HepG2 (cell line): ENCODE data around the gene EIF4A3. TPM values are rescaled to one million over a fixed set of nuclear protein-coding genes. Genes with fewer than 3 reads are reported as not detected.

ENCODE experiments used
- ARNTL ChIP-seq: sonication (generic); formaldehyde crosslinking; IDR thresholded peaks from 2 replicates; pipeline ENCODE4 v1.4.0; 2020; ENCODE audit warnings: mild to moderate bottlenecking, missing genetic modification reagents
- JARID2 ChIP-seq: sonication (generic); formaldehyde crosslinking; IDR thresholded peaks from 2 replicates; pipeline ENCODE4 v1.8.1; 2023; ENCODE audit warnings: missing genetic modification reagents, inconsistent platforms; ENCODE audit not compliant: insufficient replicate concordance
- KDM5B ChIP-seq: sonication (generic); formaldehyde crosslinking; IDR thresholded peaks from 2 replicates; pipeline ENCODE4 v1.4.0; 2020; ENCODE audit warnings: missing genetic modification reagents, mild to moderate bottlenecking, borderline replicate concordance
- NFIB ChIP-seq: sonication (generic); formaldehyde crosslinking; IDR thresholded peaks from 2 replicates; pipeline ENCODE4 v1.9.0; 2021; ENCODE audit warnings: missing genetic modification reagents, mild to moderate bottlenecking, borderline replicate concordance
- NR1H2 ChIP-seq: sonication (generic); formaldehyde crosslinking; IDR thresholded peaks from 2 replicates; pipeline ENCODE4 v1.8.1; 2022; ENCODE audit warnings: low read depth, missing genetic modification reagents, borderline replicate concordance
- NR2C2 ChIP-seq: sonication (generic); formaldehyde crosslinking; IDR thresholded peaks from 2 replicates; pipeline ENCODE4 v1.4.0; 2020; ENCODE audit warnings: missing genetic modification reagents, mild to moderate bottlenecking, moderate library complexity, borderline replicate concordance
- SALL1 ChIP-seq: sonication (generic); formaldehyde crosslinking; IDR thresholded peaks from 2 replicates; pipeline ENCODE4 v1.8.0; 2022; ENCODE audit warnings: mild to moderate bottlenecking, missing genetic modification reagents
- SMYD3 ChIP-seq: sonication (generic); formaldehyde crosslinking; IDR thresholded peaks from 2 replicates; pipeline ENCODE4 v1.8.1; 2023; ENCODE audit warnings: mild to moderate bottlenecking, missing genetic modification reagents
- SRSF1 ChIP-seq: fragments of 200-400 bp; formaldehyde crosslinking; optimal IDR thresholded peaks from 2 replicates; pipeline ENCODE3; 2017; ENCODE audit warnings: mild to moderate bottlenecking, low read depth, low read length, moderate library complexity
- TEAD2 ChIP-seq: sonication (generic); formaldehyde crosslinking; IDR thresholded peaks from 2 replicates; pipeline ENCODE4 v1.9.0; 2021; ENCODE audit warnings: missing genetic modification reagents
- ZNF558 ChIP-seq: sonication (generic); formaldehyde crosslinking; IDR thresholded peaks from 2 replicates; pipeline ENCODE4 v1.9.0; 2022; ENCODE audit warnings: mild to moderate bottlenecking, missing genetic modification reagents, borderline replicate concordance
- ZNF670 ChIP-seq: sonication (generic); formaldehyde crosslinking; IDR thresholded peaks from 2 replicates; pipeline ENCODE4 v1.8.0; 2022; ENCODE audit warnings: mild to moderate bottlenecking, missing genetic modification reagents, borderline replicate concordance
- polyA plus RNA-seq, 8 experiments: library from polyadenylated mRNA; depleted of rRNA in 3 of 8; stranded (reverse) in 7 of 8; unstranded in 1 of 8; fragments of >200 nt; fragmentation: Illumina TruSeq in 4 of 8; extraction: Trizol in 4 of 8; gene quantifications; 2 replicates each; pipeline versions ENCODE4 v1.2.1 to v1.2.3, GENCODE V29; 2011 to 2016; ENCODE audit warnings: low read depth in 4 of 8, missing spikeins in 1 of 8, mixed read lengths in 1 of 8; ENCODE audit not compliant: insufficient read depth in 1 of 8
- total RNA-seq, 5 experiments: library from RNA; depleted of rRNA; stranded (reverse); fragments of >200 nt; fragmentation: Illumina TruSeq; extraction: Trizol; gene quantifications; 2 replicates each; pipeline ENCODE4 v1.2.3, GENCODE V29; 2016; ENCODE audit warnings: low read depth in 1 of 5
- TF ChIP-seq, protein P1 (sequence below): sonication (generic); formaldehyde crosslinking; IDR thresholded peaks from 2 replicates; pipeline ENCODE4 v1.4.0; 2020; ENCODE audit warnings: missing genetic modification reagents
- TF ChIP-seq, protein P2 (sequence below): sonication (generic); formaldehyde crosslinking; IDR thresholded peaks from 2 replicates; pipeline ENCODE4 v1.8.0; 2022; ENCODE audit warnings: mild to moderate bottlenecking, missing genetic modification reagents, borderline replicate concordance
- TF ChIP-seq, protein P3 (sequence below): IDR thresholded peaks from 2 replicates; pipeline ENCODE4 v1.4.0; 2020; ENCODE audit warnings: mild to moderate bottlenecking, missing genetic modification reagents
- TF ChIP-seq, protein P4 (sequence below): sonication (generic); formaldehyde crosslinking; IDR thresholded peaks from 2 replicates; pipeline ENCODE4 v1.5.0; 2020; ENCODE audit warnings: missing genetic modification reagents, mild to moderate bottlenecking, borderline replicate concordance
- TF ChIP-seq, protein P5 (sequence below): sonication (generic); formaldehyde crosslinking; IDR thresholded peaks from 2 replicates; pipeline ENCODE4 v1.8.0; 2022; ENCODE audit warnings: missing genetic modification reagents, mild to moderate bottlenecking, borderline replicate concordance

EIF4A3 gene
- total and polyA plus RNA-seq, 2 of the 13 experiments (the other 11 are each of a cell fraction or from before 2014, with no cell fraction given), result 145 to 187 TPM

DNA sequence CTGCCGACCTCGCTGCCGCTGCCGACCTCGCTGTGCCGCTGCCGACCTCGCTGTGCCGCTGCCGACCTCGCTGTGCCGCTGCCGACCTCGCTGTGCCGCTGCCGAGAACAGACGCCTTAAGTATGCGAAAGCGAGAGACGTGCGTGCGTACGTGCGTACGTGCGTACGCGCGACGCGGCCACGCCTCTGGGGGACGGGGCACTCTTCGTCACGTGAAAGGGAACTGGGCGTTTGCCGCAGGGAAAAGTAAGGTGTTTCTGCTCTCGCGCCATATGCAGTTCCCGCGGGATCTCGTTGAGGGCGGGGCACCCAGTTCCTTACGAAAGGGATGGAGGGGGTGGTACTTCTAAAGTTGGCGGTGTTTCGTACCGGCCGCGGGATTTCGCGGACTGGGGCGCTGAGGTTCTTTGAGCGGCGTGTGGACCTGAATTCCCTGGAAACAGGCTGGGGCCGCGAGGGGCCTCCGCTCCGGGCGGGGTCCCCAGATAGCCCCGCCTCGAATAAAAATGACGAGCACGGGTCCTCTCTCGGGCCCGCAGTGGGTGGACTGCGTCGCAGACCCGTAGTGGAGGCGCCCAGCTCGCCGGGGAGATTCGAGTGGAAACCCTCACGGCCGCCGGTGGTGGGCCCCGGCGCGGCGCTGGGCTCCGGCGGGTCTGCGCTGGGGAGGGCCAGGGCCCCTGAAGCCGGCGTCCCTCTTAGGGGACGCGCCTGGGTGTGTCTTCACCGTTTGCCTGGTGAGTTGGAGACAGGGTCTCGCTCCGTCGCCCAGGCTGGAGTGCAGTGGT is at the start of gene EIF4A3 (continued):
- TF ChIP-seq KDM5B (CRISPR knock-in tag) (peak; percentile 97), NFIB (CRISPR knock-in tag) (no peak), ARNTL (peak; percentile 96), ZNF670 (CRISPR knock-in tag) (no peak; the same call in 1 of the 2 replicates), SRSF1 (peak; percentile 82), SALL1 (CRISPR knock-in tag) (peak; percentile 99), TEAD2 (CRISPR knock-in tag) (peak; percentile 66; the same call in 1 of the 2 replicates), NR2C2 (CRISPR knock-in tag) (peak; percentile 82), ZNF558 (CRISPR knock-in tag) (peak; percentile 90; the same call in 1 of the 2 replicates), JARID2 (peak; percentile 68), NR1H2 (no peak), SMYD3 (CRISPR knock-in tag) (peak; percentile 67; the same call in 1 of the 2 replicates)
- TF ChIP-seq, protein P1, sequence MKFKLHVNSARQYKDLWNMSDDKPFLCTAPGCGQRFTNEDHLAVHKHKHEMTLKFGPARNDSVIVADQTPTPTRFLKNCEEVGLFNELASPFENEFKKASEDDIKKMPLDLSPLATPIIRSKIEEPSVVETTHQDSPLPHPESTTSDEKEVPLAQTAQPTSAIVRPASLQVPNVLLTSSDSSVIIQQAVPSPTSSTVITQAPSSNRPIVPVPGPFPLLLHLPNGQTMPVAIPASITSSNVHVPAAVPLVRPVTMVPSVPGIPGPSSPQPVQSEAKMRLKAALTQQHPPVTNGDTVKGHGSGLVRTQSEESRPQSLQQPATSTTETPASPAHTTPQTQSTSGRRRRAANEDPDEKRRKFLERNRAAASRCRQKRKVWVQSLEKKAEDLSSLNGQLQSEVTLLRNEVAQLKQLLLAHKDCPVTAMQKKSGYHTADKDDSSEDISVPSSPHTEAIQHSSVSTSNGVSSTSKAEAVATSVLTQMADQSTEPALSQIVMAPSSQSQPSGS (CRISPR knock-in tag), result peak; percentile 82
- TF ChIP-seq, protein P2, sequence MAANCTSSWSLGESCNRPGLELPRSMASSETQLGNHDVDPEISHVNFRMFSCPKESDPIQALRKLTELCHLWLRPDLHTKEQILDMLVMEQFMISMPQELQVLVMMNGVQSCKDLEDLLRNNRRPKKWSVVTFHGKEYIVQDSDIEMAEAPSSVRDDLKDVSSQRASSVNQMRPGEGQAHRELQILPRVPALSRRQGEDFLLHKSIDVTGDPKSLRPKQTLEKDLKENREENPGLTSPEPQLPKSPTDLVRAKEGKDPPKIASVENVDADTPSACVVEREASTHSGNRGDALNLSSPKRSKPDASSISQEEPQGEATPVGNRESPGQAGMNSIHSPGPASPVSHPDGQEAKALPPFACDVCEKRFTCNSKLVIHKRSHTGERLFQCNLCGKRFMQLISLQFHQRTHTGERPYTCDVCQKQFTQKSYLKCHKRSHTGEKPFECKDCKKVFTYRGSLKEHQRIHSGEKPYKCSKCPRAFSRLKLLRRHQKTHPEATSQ (CRISPR knock-in tag), result peak; percentile 73; the same call in 1 of the 2 replicates
- TF ChIP-seq, protein P3, sequence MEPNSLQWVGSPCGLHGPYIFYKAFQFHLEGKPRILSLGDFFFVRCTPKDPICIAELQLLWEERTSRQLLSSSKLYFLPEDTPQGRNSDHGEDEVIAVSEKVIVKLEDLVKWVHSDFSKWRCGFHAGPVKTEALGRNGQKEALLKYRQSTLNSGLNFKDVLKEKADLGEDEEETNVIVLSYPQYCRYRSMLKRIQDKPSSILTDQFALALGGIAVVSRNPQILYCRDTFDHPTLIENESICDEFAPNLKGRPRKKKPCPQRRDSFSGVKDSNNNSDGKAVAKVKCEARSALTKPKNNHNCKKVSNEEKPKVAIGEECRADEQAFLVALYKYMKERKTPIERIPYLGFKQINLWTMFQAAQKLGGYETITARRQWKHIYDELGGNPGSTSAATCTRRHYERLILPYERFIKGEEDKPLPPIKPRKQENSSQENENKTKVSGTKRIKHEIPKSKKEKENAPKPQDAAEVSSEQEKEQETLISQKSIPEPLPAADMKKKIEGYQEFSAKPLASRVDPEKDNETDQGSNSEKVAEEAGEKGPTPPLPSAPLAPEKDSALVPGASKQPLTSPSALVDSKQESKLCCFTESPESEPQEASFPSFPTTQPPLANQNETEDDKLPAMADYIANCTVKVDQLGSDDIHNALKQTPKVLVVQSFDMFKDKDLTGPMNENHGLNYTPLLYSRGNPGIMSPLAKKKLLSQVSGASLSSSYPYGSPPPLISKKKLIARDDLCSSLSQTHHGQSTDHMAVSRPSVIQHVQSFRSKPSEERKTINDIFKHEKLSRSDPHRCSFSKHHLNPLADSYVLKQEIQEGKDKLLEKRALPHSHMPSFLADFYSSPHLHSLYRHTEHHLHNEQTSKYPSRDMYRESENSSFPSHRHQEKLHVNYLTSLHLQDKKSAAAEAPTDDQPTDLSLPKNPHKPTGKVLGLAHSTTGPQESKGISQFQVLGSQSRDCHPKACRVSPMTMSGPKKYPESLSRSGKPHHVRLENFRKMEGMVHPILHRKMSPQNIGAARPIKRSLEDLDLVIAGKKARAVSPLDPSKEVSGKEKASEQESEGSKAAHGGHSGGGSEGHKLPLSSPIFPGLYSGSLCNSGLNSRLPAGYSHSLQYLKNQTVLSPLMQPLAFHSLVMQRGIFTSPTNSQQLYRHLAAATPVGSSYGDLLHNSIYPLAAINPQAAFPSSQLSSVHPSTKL, result peak; percentile 57
- TF ChIP-seq, protein P4, sequence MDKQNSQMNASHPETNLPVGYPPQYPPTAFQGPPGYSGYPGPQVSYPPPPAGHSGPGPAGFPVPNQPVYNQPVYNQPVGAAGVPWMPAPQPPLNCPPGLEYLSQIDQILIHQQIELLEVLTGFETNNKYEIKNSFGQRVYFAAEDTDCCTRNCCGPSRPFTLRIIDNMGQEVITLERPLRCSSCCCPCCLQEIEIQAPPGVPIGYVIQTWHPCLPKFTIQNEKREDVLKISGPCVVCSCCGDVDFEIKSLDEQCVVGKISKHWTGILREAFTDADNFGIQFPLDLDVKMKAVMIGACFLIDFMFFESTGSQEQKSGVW, result no peak
- TF ChIP-seq, protein P5, sequence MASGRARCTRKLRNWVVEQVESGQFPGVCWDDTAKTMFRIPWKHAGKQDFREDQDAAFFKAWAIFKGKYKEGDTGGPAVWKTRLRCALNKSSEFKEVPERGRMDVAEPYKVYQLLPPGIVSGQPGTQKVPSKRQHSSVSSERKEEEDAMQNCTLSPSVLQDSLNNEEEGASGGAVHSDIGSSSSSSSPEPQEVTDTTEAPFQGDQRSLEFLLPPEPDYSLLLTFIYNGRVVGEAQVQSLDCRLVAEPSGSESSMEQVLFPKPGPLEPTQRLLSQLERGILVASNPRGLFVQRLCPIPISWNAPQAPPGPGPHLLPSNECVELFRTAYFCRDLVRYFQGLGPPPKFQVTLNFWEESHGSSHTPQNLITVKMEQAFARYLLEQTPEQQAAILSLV (CRISPR knock-in tag), result peak; percentile 95
